ENCODE measurements around the gene ATRAID. TPM values are rescaled to one million over a fixed set of nuclear protein-coding genes. Genes with fewer than 3 reads are reported as not detected.

Gene ATRAID, protein sequence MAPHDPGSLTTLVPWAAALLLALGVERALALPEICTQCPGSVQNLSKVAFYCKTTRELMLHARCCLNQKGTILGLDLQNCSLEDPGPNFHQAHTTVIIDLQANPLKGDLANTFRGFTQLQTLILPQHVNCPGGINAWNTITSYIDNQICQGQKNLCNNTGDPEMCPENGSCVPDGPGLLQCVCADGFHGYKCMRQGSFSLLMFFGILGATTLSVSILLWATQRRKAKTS
- total RNA-seq, result 224 and 227 TPM in 2 replicates

DNA sequence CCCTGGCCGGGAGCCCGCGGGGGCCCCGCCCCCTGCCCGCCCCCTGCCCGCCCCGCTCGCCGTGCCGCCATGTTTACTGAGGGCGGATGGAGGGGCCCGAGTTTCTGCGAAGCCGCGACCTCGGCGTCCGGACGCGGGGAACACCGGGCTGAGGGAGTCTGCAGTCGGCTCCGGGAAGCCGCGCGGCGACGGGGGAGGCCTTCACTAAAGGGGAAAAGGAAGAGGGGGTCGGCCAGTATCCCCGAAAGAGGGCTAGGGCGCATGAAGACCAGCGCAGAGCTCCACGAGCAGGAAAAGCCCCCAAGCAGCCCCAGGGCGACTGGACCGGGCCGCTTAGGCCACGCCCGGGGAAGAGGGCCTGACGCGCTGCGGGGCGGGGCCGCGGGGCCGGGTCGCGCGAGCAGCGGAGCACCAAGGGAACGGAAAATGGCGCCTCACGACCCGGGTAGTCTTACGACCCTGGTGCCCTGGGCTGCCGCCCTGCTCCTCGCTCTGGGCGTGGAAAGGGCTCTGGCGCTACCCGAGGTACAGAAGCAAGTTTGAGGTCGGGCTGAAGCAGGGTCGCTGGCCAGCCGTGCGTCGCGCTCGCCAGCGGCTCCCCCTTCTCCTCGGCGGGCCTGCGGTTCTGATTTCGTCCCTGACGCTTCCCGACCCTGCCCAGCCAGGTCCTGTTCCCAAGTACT, at the start of gene ATRAID, which contains the start of gene SLC5A6:
TSS of gene ATRAID (plus strand) at position 99 of the 683 bp plus-strand sequence. CDS start at position 427, 328 bp downstream.
TSS of gene SLC5A6 (minus strand) at position 326 of the 683 bp plus-strand sequence. CDS start 4,618 bp downstream, outside the sequence.

DNA sequence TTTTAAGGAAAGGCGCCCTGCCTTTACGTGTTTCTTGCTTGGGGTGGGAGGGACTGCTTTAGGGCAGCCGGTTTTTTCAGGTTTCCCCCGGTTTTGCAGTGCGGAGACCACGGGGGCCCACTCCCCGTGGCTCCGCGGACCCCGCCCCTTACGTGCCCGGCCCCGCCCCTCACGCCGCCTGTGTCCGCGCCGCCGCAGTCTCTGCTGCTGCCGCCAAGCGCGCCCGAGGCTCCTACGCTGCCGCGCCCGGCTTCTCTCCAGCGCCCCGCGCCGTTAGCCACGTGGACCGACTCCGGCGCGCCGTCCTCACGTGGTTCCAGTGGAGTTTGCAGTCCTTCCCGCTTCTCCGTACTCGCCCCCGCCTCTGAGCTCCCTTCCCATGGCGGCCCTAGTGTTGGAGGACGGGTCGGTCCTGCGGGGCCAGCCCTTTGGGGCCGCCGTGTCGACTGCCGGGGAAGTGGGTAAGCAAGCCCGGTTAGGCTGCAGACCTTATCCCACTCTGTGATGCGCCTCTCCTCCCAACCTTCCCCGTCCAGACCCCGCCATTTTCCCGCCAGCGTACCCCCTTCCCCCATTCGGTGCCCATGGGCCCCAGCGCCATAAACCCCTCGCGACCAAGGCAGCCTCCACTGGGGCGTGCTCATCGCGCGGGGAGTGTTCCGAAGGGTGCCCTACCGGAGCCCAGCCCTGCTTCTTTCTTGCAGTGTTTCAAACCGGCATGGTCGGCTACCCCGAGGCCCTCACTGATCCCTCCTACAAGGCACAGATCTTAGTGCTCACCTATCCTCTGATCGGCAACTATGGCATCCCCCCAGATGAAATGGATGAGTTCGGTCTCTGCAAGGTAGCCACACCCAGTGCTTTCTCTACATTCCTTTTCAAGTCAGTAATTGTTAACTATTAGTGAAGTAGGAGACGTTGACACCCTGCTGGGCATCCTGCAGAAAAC, 5.6 kb downstream of the ATRAID start, which contains the start of gene CAD:
TSS of gene CAD (plus strand) at position 197 of the 949 bp plus-strand sequence. CDS start at position 380, 183 bp downstream.

DNA sequence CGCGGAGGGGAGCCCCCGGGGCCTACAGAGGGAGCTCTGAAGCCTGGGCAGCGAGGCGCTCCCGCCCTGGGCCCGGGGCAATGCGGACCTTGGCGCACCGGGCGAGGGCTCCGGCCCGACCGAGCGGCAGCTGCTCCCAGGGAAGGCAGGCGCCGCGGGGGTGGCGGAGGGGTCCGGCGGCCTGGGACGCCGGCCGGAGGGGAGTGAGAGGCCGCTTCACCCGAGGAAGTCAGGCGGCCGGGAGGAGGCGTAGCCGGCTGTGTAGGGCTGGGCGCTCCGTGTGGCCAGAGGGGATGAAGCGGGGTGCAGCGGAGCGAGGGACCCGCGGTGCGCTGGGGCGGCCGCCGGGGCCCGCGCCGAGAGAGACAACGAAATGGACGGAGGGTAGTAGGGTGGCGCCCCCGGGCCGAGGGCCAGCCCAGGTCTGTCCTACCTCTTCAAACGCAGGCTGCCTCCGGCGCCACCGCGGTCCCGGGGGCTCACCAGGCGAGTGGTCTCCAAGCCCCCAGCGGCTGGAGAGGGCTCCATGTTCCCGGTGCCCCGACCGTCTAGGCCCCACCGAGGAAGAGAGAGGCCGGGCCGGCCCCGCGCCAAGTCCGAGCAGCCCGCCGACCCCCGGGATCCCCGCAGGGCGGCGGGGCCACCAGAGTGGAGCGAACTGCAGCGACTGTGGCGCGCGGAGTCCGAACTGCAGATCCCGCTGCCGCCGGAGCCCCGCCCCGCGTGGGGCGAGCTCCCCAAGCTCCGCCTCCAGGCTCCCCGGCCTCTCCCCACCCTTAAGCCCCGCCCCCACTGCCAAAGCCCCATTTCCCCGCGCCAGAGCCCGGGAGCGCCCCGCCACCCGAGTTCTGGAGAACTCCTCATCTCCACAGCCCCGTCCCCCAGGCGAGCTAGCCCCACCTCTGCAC, 50.8 kb downstream of the ATRAID start, which contains the start of gene SLC30A3:
TSS of gene SLC30A3 (minus strand) at position 669 of the 908 bp plus-strand sequence. CDS start at position 528, 141 bp downstream.

Other genes starting within 250 kb of the ATRAID start
- 1.3 and 1.8 TPM in 2 replicates for gene MAPRE3, start 241.4 kb upstream of the ATRAID start, total RNA-seq
- gene TMEM214, start 179.1 kb upstream of the ATRAID start, total RNA-seq, result 39.8 and 43.1 TPM in 2 replicates
- 22.6 and 24.2 TPM in 2 replicates for gene AGBL5, start 160.4 kb upstream of the ATRAID start, total RNA-seq
- 475 and 505 TPM in 2 replicates for gene OST4, start 140.4 kb upstream of the ATRAID start, total RNA-seq
- 188 and 191 TPM in 2 replicates for gene EMILIN1, start 133.4 kb upstream of the ATRAID start, total RNA-seq
- 3.2 and 3.6 TPM in 2 replicates for gene KHK, start 125.3 kb upstream of the ATRAID start, total RNA-seq
- 1.5 and 2.2 TPM in 2 replicates for gene CGREF1, start 92.9 kb upstream of the ATRAID start, total RNA-seq
- gene ABHD1, start 88.2 kb upstream of the ATRAID start, total RNA-seq, result not detected in 2 replicates
- gene PREB, start 77.4 kb upstream of the ATRAID start, total RNA-seq, result 57.3 and 57.7 TPM in 2 replicates
- gene PRR30, start 72.6 kb upstream of the ATRAID start, total RNA-seq, result not detected in 2 replicates
- not detected in 2 replicates for gene TCF23, start 63.0 kb upstream of the ATRAID start, total RNA-seq
- 27.1 and 28.2 TPM in 2 replicates for gene SLC5A6, start 227 bp downstream of the ATRAID start, total RNA-seq
- 58.7 and 59.6 TPM in 2 replicates for gene CAD, start 5.3 kb downstream of the ATRAID start, total RNA-seq
- gene SLC30A3, start 51.0 kb downstream of the ATRAID start, total RNA-seq, result 0.15 and 0.34 TPM in 2 replicates
- not detected in 2 replicates for gene DNAJC5G, start 63.4 kb downstream of the ATRAID start, total RNA-seq
- 0.17 TPM in 1 of 2 replicates, not detected in the other for gene TRIM54, start 70.4 kb downstream of the ATRAID start, total RNA-seq
- 0.15 and 0.84 TPM in 2 replicates for gene UCN, start 96.4 kb downstream of the ATRAID start, total RNA-seq
- 115 and 122 TPM in 2 replicates for gene MPV17, start 111.1 kb downstream of the ATRAID start, total RNA-seq
- gene GTF3C2, start 144.7 kb downstream of the ATRAID start, total RNA-seq, result 36.0 and 37.2 TPM in 2 replicates
- gene EIF2B4, start 158.3 kb downstream of the ATRAID start, total RNA-seq, result 37.5 and 39.2 TPM in 2 replicates
- gene SNX17, start 158.6 kb downstream of the ATRAID start, total RNA-seq, result 148 and 149 TPM in 2 replicates
- gene ZNF513, start 168.7 kb downstream of the ATRAID start, total RNA-seq, result 5.8 and 9.1 TPM in 2 replicates
- 109 and 110 TPM in 2 replicates for gene PPM1G, start 197.6 kb downstream of the ATRAID start, total RNA-seq
- gene NRBP1, start 216.6 kb downstream of the ATRAID start, total RNA-seq, result 69.1 and 74.8 TPM in 2 replicates
- 0.15 TPM in 1 of 2 replicates, not detected in the other for gene KRTCAP3, start 230.3 kb downstream of the ATRAID start, total RNA-seq

Measured in bronchus fibroblast of lung (primary cell).